Mesenchymal stem cell (in vitro differentiated cells and primary cell): ENCODE data around the gene SPP2. TPM values are rescaled to one million over a fixed set of nuclear protein-coding genes. Genes with fewer than 3 reads are reported as not detected.
A peak's percentile ranks its signal among the peaks of the same experiment; 100 is the strongest.

Experiments
- DNase-seq: peaks from one replicate; pipeline ENCODE4 v3.0.0-alpha.2; 2013
- H2AFZ ChIP-seq: one replicate; pipeline ENCODE4 v1.6.1; 2013; ENCODE audit warnings: low read depth, mild to moderate bottlenecking, control low read depth, inconsistent platforms, low read length, moderate library complexity
- H2AK5ac ChIP-seq: 2 replicates; pipeline ENCODE4 v1.6.1; 2013; ENCODE audit warnings: low read length, moderate library complexity, mild to moderate bottlenecking, inconsistent platforms; ENCODE audit not compliant: severe bottlenecking
- H2BK120ac ChIP-seq: one replicate; pipeline ENCODE4 v1.6.1; 2013; ENCODE audit warnings: low read depth, mild to moderate bottlenecking, inconsistent platforms, low read length, moderate library complexity
- H2BK12ac ChIP-seq, 2 experiments: one replicate each; pipeline ENCODE4 v1.6.1; 2013; ENCODE audit warnings: inconsistent platforms in 2 of 2, low read length in 2 of 2, mild to moderate bottlenecking in 2 of 2, moderate library complexity in 2 of 2, control low read depth in 1 of 2
- H2BK15ac ChIP-seq: one replicate; pipeline ENCODE4 v1.6.1; 2013; ENCODE audit warnings: mild to moderate bottlenecking, low read depth, inconsistent platforms; ENCODE audit not compliant: poor library complexity, severe bottlenecking
- H2BK5ac ChIP-seq: 2 replicates; pipeline ENCODE4 v1.6.1; 2013; ENCODE audit warnings: low read depth, mild to moderate bottlenecking, low read length, control low read depth, inconsistent platforms; ENCODE audit not compliant: poor library complexity, severe bottlenecking
- H3K14ac ChIP-seq, 2 experiments: one replicate each; pipeline ENCODE4 v1.6.1; 2013; ENCODE audit warnings: inconsistent platforms in 2 of 2, low read length in 2 of 2, control low read depth in 1 of 2, mild to moderate bottlenecking in 1 of 2, moderate library complexity in 1 of 2
- H3K18ac ChIP-seq, 2 experiments: one replicate each; pipeline ENCODE4 v1.6.1; 2013; ENCODE audit warnings: inconsistent platforms in 2 of 2, low read length in 2 of 2, control low read depth in 1 of 2, low read depth in 1 of 2, mild to moderate bottlenecking in 1 of 2
- H3K23ac ChIP-seq, 2 experiments: one replicate each; pipeline ENCODE4 v1.6.1; 2013; ENCODE audit warnings: inconsistent platforms in 2 of 2, low read length in 2 of 2, mild to moderate bottlenecking in 2 of 2, moderate library complexity in 2 of 2, control low read depth in 1 of 2
- H3K27ac ChIP-seq: 2 replicates; pipeline ENCODE4 v1.5.1; 2013; ENCODE audit warnings: mild to moderate bottlenecking, moderate library complexity, low read length, control low read depth, inconsistent platforms; ENCODE audit not compliant: poor library complexity, severe bottlenecking
- H3K27me3 ChIP-seq, 2 experiments: 2 replicates each; pipeline versions ENCODE4 v1.6.1 to v1.7.0; 2013; ENCODE audit warnings: low read length in 2 of 2, mild to moderate bottlenecking in 2 of 2, moderate library complexity in 2 of 2, control low read depth in 1 of 2, inconsistent platforms in 1 of 2; ENCODE audit not compliant: control insufficient read depth in 1 of 2, insufficient read depth in 1 of 2
- H3K36me3 ChIP-seq, 2 experiments: 2 replicates each; pipeline versions ENCODE4 v1.6.1 to v1.7.0; 2013; ENCODE audit warnings: low read length in 2 of 2, control low read depth in 1 of 2, inconsistent platforms in 1 of 2, low read depth in 1 of 2, mild to moderate bottlenecking in 1 of 2; ENCODE audit not compliant: insufficient read depth in 2 of 2, control insufficient read depth in 1 of 2
- H3K4ac ChIP-seq, 2 experiments: one replicate each; pipeline ENCODE4 v1.6.1; 2013; ENCODE audit warnings: inconsistent platforms in 2 of 2, low read length in 2 of 2, mild to moderate bottlenecking in 2 of 2, moderate library complexity in 2 of 2, control low read depth in 1 of 2, low read depth in 1 of 2
- H3K4me1 ChIP-seq: 2 replicates; pipeline ENCODE4 v1.6.1; 2013; ENCODE audit warnings: low read depth, low read length, control low read depth; ENCODE audit not compliant: control insufficient read depth, insufficient read depth
- H3K4me2 ChIP-seq: 2 replicates; pipeline ENCODE4 v1.6.1; 2013; ENCODE audit warnings: low read length, mild to moderate bottlenecking, inconsistent platforms; ENCODE audit not compliant: poor library complexity, severe bottlenecking
- H3K4me3 ChIP-seq, 2 experiments: 2 replicates each; pipeline versions ENCODE4 v1.5.1 to v1.7.0; 2013; ENCODE audit warnings: low read length in 2 of 2, mild to moderate bottlenecking in 2 of 2, control low read depth in 1 of 2, low read depth in 1 of 2; ENCODE audit not compliant: insufficient read depth in 1 of 2
- H3K79me1 ChIP-seq: replicated peaks from 2 replicates; pipeline ENCODE4 v1.6.1; 2013; ENCODE audit warnings: mild to moderate bottlenecking, control low read depth, low read length, inconsistent platforms; ENCODE audit not compliant: poor library complexity, severe bottlenecking
- H3K9ac ChIP-seq: 2 replicates; pipeline ENCODE4 v1.7.0; 2013; ENCODE audit warnings: mild to moderate bottlenecking, low read length, moderate library complexity
- H3K9me3 ChIP-seq: 2 replicates; pipeline ENCODE4 v1.7.0; 2013; ENCODE audit warnings: mild to moderate bottlenecking, low read length; ENCODE audit not compliant: control insufficient read depth
- H4K8ac ChIP-seq: one replicate; pipeline ENCODE4 v1.6.1; 2013; ENCODE audit warnings: inconsistent platforms, mild to moderate bottlenecking, low read length, moderate library complexity
- H4K91ac ChIP-seq: one replicate; pipeline ENCODE4 v1.6.1; 2013; ENCODE audit warnings: mild to moderate bottlenecking, low read length, inconsistent platforms
- whole genome bisulfite sequencing: methylation state at CpG from one replicate; pipeline ENCODE4 v1.1.7; 2013; ENCODE audit warnings: mixed read lengths; 5-methylcytosine and 5-hydroxymethylcytosine counted together
- polyA plus RNA-seq, 2 experiments: library from polyadenylated mRNA; stranded (reverse); fragments of 200-250 nt; gene quantifications; one replicate each; pipeline ENCODE4 v1.2.3, GENCODE V29; 2013

SPP2 gene, protein sequence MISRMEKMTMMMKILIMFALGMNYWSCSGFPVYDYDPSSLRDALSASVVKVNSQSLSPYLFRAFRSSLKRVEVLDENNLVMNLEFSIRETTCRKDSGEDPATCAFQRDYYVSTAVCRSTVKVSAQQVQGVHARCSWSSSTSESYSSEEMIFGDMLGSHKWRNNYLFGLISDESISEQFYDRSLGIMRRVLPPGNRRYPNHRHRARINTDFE
- not detected for polyA plus RNA-seq (2013, experiment 1 of 2)
- not detected for polyA plus RNA-seq (2013, experiment 2 of 2)

GRCh38 chr2:234050455-234051135 lies at the start of gene SPP2:
SPP2 (plus strand) TSS chr2:234050702; CDS start chr2:234050787, 85 bp downstream.
- no peaks in the 10 kb centered on the region for H3K9me3 ChIP-seq
- H3K18ac ChIP-seq = no peak within 1 kb of the TSS
- DNase-seq = no peak
- H3K27ac ChIP-seq = no peak within 1 kb of the TSS
- H3K23ac ChIP-seq = no peak within 1 kb of the TSS
- H4K8ac ChIP-seq = no peak within 1 kb of the TSS
- no peak within 1 kb of the TSS for H2BK15ac ChIP-seq
- no peak within 1 kb of the TSS for H2AK5ac ChIP-seq
- no peak within 1 kb of the TSS for H2AFZ ChIP-seq
- H2BK12ac ChIP-seq = no peak within 1 kb of the TSS
- H3K14ac ChIP-seq = no peak within 1 kb of the TSS
- no peaks in the 10 kb centered on the region for H3K79me1 ChIP-seq
- H3K27me3 ChIP-seq = no peaks in the 10 kb centered on the region
- H2BK5ac ChIP-seq = no peak within 1 kb of the TSS
- no peaks in the 10 kb centered on the region for H3K36me3 ChIP-seq
- no peak within 1 kb of the TSS for H3K4ac ChIP-seq
- H3K4me1 ChIP-seq = peaks cover 1% of the 10 kb centered on the region
- H3K4me3 ChIP-seq = no peak within 1 kb of the TSS
- WGBS = 87% methylated on average over 7 of the region's 9 CpGs
- no peak within 1 kb of the TSS for H4K91ac ChIP-seq
- H3K4me2 ChIP-seq = no peak within 1 kb of the TSS
- peak within 1 kb of the TSS; percentile 11 for H3K9ac ChIP-seq
- H2BK120ac ChIP-seq = no peak within 1 kb of the TSS

DNA sequence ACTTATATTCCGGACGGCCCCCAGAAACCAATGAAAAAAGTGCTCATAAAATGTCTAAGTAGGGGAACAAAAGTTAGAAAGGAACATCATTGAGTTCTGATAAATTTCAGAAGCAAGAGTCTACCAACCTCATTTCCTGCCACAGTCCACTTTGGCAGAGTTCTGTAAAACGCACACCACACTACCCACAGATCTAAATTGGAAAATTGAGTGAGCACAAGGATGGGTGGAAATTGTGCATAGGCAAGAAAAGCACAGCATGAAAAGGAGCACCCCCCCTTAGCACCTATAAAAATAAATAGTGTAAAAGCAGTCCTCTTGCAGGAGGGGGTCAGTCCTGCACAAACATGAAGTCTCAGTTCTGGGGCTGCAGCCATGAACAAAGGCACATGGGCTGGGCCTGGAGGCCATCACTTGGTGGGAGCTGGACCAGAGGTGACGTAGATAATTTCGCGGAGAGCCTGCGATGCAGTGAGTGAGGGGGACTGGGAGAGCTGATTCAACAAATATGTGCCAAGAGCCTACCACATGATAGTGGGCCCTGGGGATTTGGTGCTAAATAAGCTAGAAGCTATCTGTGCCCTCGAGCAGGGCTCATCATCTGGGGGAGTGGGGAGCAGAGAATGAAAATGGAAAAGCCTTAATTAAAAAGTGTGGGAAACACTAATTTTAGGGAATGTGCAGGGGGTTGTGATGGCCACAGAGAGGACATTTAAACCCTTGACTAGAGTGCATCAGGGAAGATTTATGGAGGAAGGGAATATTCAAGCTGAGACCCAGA lies 48.9 kb upstream of the SPP2 start:
- no peak overlapping the region for H2BK12ac ChIP-seq
- no peak overlapping the region for H3K14ac ChIP-seq
- no peak overlapping the region for H3K23ac ChIP-seq
- H2BK15ac ChIP-seq = no peak overlapping the region
- no peak overlapping the region for H2BK5ac ChIP-seq
- H3K27ac ChIP-seq = no peak overlapping the region
- H4K91ac ChIP-seq = no peak overlapping the region
- H3K27me3 ChIP-seq = no peaks in the 10 kb centered on the region
- H2BK120ac ChIP-seq = no peak overlapping the region
- no peaks in the 10 kb centered on the region for H3K36me3 ChIP-seq
- H3K9ac ChIP-seq = no peak overlapping the region
- H3K4me1 ChIP-seq = peaks cover 8% of the 10 kb centered on the region
- H4K8ac ChIP-seq = no peak overlapping the region
- no peak overlapping the region for H2AFZ ChIP-seq
- H3K4me3 ChIP-seq = no peak overlapping the region
- WGBS = 85% methylated on average over 7 of the region's 8 CpGs
- no peak overlapping the region for H3K18ac ChIP-seq
- no peak overlapping the region for H3K4ac ChIP-seq
- H3K79me1 ChIP-seq = no peaks in the 10 kb centered on the region
- DNase-seq = no peak
- H3K9me3 ChIP-seq = no peaks in the 10 kb centered on the region
- H2AK5ac ChIP-seq = peak overlapping the region; percentile 63
- no peak overlapping the region for H3K4me2 ChIP-seq

GRCh38 chr2:234002281-234002680 lies 48.2 kb upstream of the SPP2 start:
- H2BK5ac ChIP-seq = no peak overlapping the region
- no peak overlapping the region for H2AFZ ChIP-seq
- no peak overlapping the region for H2BK12ac ChIP-seq
- no peaks in the 10 kb centered on the region for H3K27me3 ChIP-seq
- no peak overlapping the region for H4K91ac ChIP-seq
- no peak overlapping the region for H3K14ac ChIP-seq
- no peak overlapping the region for H2BK15ac ChIP-seq
- H3K4me3 ChIP-seq = no peak overlapping the region
- H3K79me1 ChIP-seq = no peaks in the 10 kb centered on the region
- no peak overlapping the region for H3K9ac ChIP-seq
- no peak overlapping the region for H3K4me2 ChIP-seq
- H3K27ac ChIP-seq = no peak overlapping the region
- H3K4ac ChIP-seq = no peak overlapping the region
- no peak overlapping the region for H4K8ac ChIP-seq
- H3K4me1 ChIP-seq = peaks cover 8% of the 10 kb centered on the region
- no peaks in the 10 kb centered on the region for H3K36me3 ChIP-seq
- DNase-seq = no peak
- H3K23ac ChIP-seq = no peak overlapping the region
- no peak overlapping the region for H3K18ac ChIP-seq
- no peaks in the 10 kb centered on the region for H3K9me3 ChIP-seq
- peak overlapping the region; percentile 74 for H2AK5ac ChIP-seq
- WGBS = 100% methylated on average over 1 of the region's 4 CpGs
- H2BK120ac ChIP-seq = no peak overlapping the region
